Measurements from ENCODE around the gene GPX8.
A peak's percentile ranks its signal among the peaks of the same experiment; 100 is the strongest.

Gene GPX8, protein sequence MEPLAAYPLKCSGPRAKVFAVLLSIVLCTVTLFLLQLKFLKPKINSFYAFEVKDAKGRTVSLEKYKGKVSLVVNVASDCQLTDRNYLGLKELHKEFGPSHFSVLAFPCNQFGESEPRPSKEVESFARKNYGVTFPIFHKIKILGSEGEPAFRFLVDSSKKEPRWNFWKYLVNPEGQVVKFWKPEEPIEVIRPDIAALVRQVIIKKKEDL

DNA sequence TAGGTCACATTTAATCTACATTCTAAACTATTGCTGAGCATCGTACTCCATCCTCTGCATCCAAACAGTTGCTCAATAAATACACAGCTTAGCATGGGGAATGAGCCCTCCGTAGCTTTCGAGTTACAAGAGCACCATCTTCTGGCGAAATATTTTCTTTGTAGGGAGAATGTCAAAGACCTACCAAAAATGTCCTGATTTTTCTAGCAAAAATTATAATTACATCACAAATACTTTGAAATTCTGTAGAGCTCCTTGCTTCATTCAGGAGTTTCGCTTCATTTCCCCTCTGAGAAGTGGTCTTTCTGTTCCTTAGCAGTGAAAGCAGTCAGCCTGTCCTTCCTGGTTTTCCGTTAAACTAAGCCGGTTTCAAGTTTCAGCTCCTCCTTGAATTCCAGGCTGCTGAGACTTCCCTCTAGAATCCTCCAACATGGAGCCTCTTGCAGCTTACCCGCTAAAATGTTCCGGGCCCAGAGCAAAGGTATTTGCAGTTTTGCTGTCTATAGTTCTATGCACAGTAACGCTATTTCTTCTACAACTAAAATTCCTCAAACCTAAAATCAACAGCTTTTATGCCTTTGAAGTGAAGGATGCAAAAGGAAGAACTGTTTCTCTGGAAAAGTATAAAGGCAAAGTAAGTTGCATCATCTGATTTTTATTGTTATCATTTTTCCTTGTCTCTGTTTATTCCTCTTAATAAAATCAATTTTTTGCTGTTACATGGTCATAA is at the start of gene GPX8:
Gene GPX8 (plus strand): TSS at position 409 of the 730 bp plus-strand sequence. CDS start 22 bp downstream, at position 431.
- peak within 1 kb of the TSS; percentile 60 for H3K4me3 ChIP-seq (ENCODE audit: low read depth, low read length)
- in situ Hi-C loops (cut with HindIII; ENCODE audit: low sequenced_read_pairs): no loop called here
- peak; percentile 81 for DNase-seq (ENCODE audit: low read depth)
- TF ChIP-seq, protein P1, sequence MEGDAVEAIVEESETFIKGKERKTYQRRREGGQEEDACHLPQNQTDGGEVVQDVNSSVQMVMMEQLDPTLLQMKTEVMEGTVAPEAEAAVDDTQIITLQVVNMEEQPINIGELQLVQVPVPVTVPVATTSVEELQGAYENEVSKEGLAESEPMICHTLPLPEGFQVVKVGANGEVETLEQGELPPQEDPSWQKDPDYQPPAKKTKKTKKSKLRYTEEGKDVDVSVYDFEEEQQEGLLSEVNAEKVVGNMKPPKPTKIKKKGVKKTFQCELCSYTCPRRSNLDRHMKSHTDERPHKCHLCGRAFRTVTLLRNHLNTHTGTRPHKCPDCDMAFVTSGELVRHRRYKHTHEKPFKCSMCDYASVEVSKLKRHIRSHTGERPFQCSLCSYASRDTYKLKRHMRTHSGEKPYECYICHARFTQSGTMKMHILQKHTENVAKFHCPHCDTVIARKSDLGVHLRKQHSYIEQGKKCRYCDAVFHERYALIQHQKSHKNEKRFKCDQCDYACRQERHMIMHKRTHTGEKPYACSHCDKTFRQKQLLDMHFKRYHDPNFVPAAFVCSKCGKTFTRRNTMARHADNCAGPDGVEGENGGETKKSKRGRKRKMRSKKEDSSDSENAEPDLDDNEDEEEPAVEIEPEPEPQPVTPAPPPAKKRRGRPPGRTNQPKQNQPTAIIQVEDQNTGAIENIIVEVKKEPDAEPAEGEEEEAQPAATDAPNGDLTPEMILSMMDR (IDR thresholded peaks at IDR 0.05; ENCODE audit: low read depth, low read length, missing control alignments): peak; percentile 53

DNA sequence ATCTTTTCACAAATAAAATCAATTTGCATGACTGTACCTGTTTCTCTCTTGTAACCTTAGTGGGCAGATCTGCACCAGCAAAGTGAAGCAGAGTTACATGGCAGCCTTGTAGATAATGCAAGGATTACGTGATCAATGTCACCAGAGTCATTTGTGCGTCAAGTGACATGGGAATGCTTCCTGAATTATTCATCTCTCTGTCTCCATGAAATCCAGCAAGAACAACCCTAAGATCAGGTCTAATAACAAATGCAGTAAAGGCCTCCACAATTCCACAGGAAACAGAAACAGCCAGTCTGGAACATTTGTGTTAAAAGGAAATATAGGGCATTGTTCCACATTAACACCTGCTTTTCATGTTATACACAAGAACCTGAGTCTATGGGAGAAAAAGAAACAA is 49.8 kb upstream of the GPX8 start:
- in situ Hi-C loops (cut with HindIII; ENCODE audit: low sequenced_read_pairs): no loop called here
- TF ChIP-seq, protein P1 (IDR thresholded peaks at IDR 0.05; ENCODE audit: low read depth, low read length, missing control alignments): no peak
- DNase-seq (ENCODE audit: low read depth): no peak

GRCh38 chr5:55113327-55113726 is 46.6 kb upstream of the GPX8 start:
- TF ChIP-seq, protein P1 (IDR thresholded peaks at IDR 0.05; ENCODE audit: low read depth, low read length, missing control alignments): no peak
- no peak for DNase-seq (ENCODE audit: low read depth)
- in situ Hi-C loops (cut with HindIII; ENCODE audit: low sequenced_read_pairs): no loop called here
- no peak overlapping the region for H3K4me3 ChIP-seq (ENCODE audit: low read depth, low read length)

More for the DNA sequence above, 49.8 kb upstream of the GPX8 start:
- H3K4me3 ChIP-seq (ENCODE audit: low read depth, low read length): no peak overlapping the region

DNA sequence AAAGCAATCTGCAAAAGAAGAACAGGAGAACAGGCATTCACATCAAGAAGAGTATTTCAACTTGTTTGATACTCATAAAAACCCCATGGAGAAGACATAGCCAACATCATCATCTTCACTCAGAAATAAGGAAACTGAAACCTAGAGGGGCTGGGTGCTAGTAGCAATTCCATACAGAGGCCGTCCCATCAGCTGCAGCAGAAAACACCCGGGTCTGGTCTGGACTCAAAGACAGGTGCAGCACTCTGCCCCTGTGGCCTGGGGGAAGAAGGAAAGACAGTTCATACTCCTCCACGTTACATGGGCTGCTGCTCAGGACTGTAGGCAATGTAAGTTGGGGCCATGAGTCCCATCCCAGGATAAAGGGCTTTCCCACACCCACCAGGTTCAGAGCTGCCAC is 45.9 kb upstream of the GPX8 start:
- no peak for DNase-seq (ENCODE audit: low read depth)
- in situ Hi-C loops (cut with HindIII; ENCODE audit: low sequenced_read_pairs): no loop called here

GRCh38 chr5:55123365-55123764 is 36.6 kb upstream of the GPX8 start:
- in situ Hi-C loops (cut with HindIII; ENCODE audit: low sequenced_read_pairs): no loop called here
- DNase-seq (ENCODE audit: low read depth): no peak
- no peak overlapping the region for H3K4me3 ChIP-seq (ENCODE audit: low read depth, low read length)
- TF ChIP-seq, protein P1 (IDR thresholded peaks at IDR 0.05; ENCODE audit: low read depth, low read length, missing control alignments): no peak

More for the DNA sequence above, 45.9 kb upstream of the GPX8 start:
- TF ChIP-seq, protein P1 (IDR thresholded peaks at IDR 0.05; ENCODE audit: low read depth, low read length, missing control alignments): no peak
- H3K4me3 ChIP-seq (ENCODE audit: low read depth, low read length): no peak overlapping the region

GRCh38 chr5:55134053-55134722 is 25.8 kb upstream of the GPX8 start:
- H3K4me3 ChIP-seq (ENCODE audit: low read depth, low read length): no peak overlapping the region
- DNase-seq (ENCODE audit: low read depth): no peak
- TF ChIP-seq, protein P1 (IDR thresholded peaks at IDR 0.05; ENCODE audit: low read depth, low read length, missing control alignments): no peak
- in situ Hi-C loops (cut with HindIII; ENCODE audit: low sequenced_read_pairs): loop anchor here (25.0 kb wide), 1 partner anchor 197 kb away; no protein-coding TSS in a partner anchor

Data from astrocyte of the cerebellum (primary cell).